Activated naive CD8-positive, alpha-beta T cell (primary cell): ENCODE data around the gene ADGRL3.
"Not testable (repeated sequence)": the region's sequence is repeated elsewhere in the genome, so short reads cannot be mapped to it uniquely, and the experiment has no call there.

ENCODE experiments used
- H3K27ac Mint-ChIP-seq: one replicate; pipeline ENCODE4 v1.8.0; 2021; ENCODE audit warnings: mixed read lengths
- H3K27me3 Mint-ChIP-seq: one replicate; pipeline ENCODE4 v1.8.0; 2021; ENCODE audit warnings: mixed read lengths
- H3K36me3 Mint-ChIP-seq: one replicate; pipeline ENCODE4 v1.8.0; 2021; ENCODE audit warnings: mixed read lengths
- H3K4me1 Mint-ChIP-seq: one replicate; pipeline ENCODE4 v1.8.0; 2021; ENCODE audit warnings: low read depth, mixed read lengths
- H3K4me3 Mint-ChIP-seq: one replicate; pipeline ENCODE4 v1.8.0; 2021; ENCODE audit warnings: mild to moderate bottlenecking, mixed read lengths
- H3K9me3 Mint-ChIP-seq: one replicate; pipeline ENCODE4 v1.8.0; 2021; ENCODE audit warnings: low read depth, mixed read lengths

ADGRL3 gene

DNA sequence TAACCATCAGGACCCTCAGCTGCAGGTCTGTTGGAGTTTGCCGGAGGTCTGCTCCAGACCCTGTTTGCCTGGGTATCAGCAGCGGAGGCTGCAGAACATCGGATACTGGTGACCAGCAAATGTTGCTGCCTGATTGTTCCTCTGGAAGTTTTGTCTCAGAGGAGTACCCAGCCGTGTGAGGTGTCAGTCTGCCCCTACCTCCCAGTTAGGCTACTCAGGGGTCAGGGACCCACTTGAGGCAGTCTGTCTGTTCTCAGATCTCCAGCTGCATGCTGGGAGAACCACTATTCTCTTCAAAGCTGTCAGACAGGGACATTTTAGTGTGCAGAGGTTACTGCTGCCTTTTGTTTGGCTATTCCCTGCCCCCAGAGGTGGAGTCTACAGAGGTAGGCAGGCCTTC, 559.8 kb downstream of the ADGRL3 start:
- H3K4me3 Mint-ChIP-seq, H3K27me3 Mint-ChIP-seq, H3K36me3 Mint-ChIP-seq, H3K4me1 Mint-ChIP-seq, H3K27ac Mint-ChIP-seq, H3K9me3 Mint-ChIP-seq: not testable (repeated sequence)

DNA sequence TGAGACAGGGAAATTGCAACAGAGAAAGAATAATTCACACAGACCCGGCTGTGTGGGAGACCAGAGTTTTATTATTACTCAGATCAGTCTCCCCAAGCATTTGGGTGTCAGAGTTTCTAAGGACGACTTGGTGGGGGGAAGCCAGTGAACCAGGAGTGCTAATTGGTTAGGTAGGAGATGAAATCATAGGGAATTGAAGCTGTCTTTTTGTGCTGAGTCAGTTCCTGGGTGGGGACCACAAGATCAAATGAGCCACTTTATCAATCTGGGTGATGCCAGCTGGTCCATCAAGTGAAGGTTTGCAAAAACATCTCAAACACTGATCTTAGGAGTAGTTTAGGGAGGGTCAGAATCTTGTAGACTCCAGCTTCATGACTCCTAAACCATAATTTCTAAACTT, 560.7 kb downstream of the ADGRL3 start:
- H3K27me3 Mint-ChIP-seq = no peaks in the 10 kb centered on the region
- no peaks in the 10 kb centered on the region for H3K9me3 Mint-ChIP-seq
- no peak overlapping the region for H3K27ac Mint-ChIP-seq
- H3K4me3 Mint-ChIP-seq = no peak overlapping the region
- H3K36me3 Mint-ChIP-seq = no peaks in the 10 kb centered on the region
- H3K4me1 Mint-ChIP-seq = no peaks in the 10 kb centered on the region

DNA sequence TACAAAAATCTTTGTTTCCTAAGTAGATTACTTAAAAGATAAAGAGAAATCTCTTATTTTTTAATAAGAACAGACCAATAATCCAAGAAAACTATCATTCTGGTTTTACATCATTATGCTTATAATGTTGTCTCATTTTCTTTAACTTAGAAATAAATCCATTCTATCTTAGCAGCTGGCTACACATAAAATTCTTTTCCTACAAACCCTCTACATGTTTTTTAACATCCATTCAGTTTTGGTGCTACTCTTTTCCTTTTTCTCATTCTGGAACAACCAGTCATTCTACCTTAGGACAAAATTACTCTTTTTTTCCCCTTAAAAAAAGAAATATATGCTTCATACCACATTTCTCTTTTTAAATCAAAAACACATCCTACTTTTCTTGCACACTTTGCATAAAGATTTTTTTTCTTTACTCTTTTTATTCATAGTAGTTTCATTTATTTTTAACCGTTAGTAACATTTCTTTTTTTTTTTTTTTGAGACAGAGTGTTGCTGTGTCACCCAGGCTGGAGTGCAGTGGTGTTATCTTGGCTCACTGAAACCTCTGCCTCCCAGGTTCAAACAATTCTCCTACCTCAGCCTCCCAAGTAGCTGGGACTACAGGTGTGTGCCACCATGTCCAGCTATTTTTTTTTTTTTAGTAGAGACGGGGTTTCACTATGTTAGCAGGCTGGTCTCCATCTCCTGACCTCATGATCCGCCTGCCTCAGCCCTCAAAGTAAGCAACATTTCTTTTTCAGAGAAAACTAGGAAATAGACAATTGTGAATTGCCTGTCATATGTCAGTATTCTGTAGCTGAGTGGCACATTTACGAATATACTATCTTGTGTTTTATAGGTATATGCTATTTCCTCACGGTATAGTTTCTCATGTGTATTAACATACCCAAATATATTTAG, 562.8 kb downstream of the ADGRL3 start:
- Mint-ChIP-seq H3K4me1 (no peaks in the 10 kb centered on the region), H3K27me3 (no peaks in the 10 kb centered on the region), H3K36me3 (no peaks in the 10 kb centered on the region), H3K27ac (no peak overlapping the region), H3K9me3 (no peaks in the 10 kb centered on the region), H3K4me3 (no peak overlapping the region)

DNA sequence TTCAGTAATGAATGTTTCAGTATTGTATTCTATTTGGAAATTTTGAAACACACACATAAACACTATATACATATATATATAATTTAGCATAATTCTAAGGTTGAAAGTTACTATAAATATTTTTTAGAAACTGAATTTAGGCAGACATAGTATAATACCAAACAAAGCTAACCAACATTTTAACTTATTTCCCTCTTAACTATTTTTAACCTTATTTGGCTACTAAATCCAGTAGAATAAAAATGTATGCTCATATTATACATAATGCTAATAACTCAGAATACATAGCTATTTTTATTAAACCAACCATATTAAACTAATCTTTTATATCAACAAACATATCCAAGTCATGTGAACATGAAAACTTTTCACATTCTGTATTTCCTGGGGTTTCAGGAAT, 563.6 kb downstream of the ADGRL3 start:
- Mint-ChIP-seq H3K4me1 (no peaks in the 10 kb centered on the region), H3K36me3 (no peaks in the 10 kb centered on the region), H3K9me3 (no peaks in the 10 kb centered on the region), H3K4me3 (no peak overlapping the region), H3K27me3 (no peaks in the 10 kb centered on the region), H3K27ac (no peak overlapping the region)

DNA sequence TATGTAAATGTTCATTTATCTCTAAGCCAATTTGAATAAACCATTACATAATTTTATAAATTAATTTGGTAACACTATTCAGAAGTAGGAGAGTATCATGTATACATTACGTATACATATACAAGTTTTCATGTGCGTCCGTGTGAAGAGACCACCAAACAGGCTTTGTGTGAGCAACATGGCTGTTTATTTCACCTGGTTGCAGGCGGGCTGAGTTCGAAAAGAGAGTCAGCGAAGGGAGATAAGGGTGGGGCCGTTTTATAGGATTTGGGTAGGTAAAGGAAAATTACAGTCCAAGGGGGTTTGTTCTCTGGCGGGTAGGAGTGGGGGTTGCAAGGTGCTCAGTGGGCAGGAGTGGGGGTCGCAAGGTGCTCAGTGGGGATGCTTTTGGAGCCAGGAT, 564.0 kb downstream of the ADGRL3 start:
- not testable (repeated sequence) for H3K4me3 Mint-ChIP-seq, H3K27me3 Mint-ChIP-seq, H3K36me3 Mint-ChIP-seq, H3K9me3 Mint-ChIP-seq, H3K27ac Mint-ChIP-seq, H3K4me1 Mint-ChIP-seq

DNA sequence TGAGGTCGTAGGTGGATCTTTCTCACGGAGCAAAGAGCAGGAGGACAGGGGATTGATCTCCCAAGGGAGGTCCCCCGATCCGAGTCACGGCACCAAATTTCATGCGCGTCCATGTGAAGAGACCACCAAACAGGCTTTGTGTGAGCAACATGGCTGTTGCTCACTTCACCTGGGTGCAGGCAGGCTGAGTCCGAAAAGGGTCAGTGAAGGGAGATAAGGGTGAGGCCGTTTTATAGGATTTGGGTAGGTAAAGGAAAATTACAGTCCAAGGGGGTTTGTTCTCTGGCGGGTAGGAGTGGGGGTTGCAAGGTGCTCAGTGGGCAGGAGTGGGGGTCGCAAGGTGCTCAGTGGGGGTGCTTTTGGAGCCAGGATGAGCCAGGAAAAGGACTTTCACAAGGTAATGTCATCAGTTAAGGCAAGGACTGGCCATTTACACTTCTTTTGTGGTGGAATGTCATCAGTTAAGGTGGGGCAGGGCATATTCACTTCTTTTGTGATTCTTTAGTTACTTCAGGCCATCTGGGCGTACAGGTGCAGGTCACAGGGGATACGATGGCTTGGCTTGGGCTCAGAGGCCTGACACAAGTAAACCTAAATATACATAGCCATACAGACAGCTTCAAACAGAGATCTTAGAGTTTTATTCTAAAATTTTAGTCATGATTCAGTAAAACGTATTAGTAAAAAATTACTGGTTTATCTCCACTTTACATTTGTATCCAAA, 569.5 kb downstream of the ADGRL3 start:
- H3K27me3 Mint-ChIP-seq, H3K9me3 Mint-ChIP-seq, H3K4me1 Mint-ChIP-seq, H3K4me3 Mint-ChIP-seq, H3K27ac Mint-ChIP-seq, H3K36me3 Mint-ChIP-seq: not testable (repeated sequence)

DNA sequence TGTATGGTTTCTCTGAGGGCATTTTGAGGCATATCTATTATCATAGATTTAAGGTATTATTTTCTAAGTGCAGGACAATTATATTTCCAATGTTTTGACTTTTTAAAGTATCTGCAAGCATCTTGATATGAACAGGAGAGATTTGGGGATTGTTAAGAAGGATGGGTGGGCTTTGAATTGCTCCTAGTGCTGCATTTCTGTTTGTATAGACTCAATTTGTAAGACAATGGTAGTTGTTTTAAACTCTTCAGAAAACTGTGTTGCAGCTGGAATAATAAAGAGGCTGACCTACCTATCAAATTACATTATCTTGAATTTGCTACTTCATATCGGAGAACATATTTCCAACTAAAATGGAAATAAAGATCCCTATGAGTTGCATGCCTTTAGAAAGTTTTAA, 570.3 kb downstream of the ADGRL3 start:
- H3K4me3 Mint-ChIP-seq = no peak overlapping the region

DNA sequence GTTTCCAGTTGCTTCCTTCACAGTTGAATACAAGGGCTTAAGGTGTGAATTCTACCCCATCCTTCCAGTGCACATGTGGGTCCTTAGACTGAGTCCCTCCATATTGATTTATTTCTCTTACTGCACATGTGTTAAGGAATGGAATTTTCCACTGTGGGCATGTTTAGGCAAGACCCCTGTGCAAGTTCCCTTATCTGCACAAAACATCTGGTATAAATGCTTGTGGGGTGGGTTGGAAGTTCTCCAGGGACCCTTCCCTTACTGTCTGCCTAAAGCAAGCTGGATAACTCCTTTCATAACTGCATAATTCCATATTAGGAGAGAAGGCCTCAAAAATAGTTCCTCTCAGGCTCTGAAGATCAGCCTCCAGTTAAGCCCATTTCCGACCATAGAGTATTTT, 570.9 kb downstream of the ADGRL3 start:
- no peak overlapping the region for H3K4me3 Mint-ChIP-seq
- H3K9me3 Mint-ChIP-seq = no peaks in the 10 kb centered on the region
- no peaks in the 10 kb centered on the region for H3K4me1 Mint-ChIP-seq
- H3K27me3 Mint-ChIP-seq = no peaks in the 10 kb centered on the region
- no peak overlapping the region for H3K27ac Mint-ChIP-seq
- no peaks in the 10 kb centered on the region for H3K36me3 Mint-ChIP-seq

More for the DNA sequence above, 570.3 kb downstream of the ADGRL3 start:
- Mint-ChIP-seq H3K9me3 (no peaks in the 10 kb centered on the region), H3K27ac (no peak overlapping the region), H3K4me1 (no peaks in the 10 kb centered on the region), H3K36me3 (no peaks in the 10 kb centered on the region), H3K27me3 (no peaks in the 10 kb centered on the region)

DNA sequence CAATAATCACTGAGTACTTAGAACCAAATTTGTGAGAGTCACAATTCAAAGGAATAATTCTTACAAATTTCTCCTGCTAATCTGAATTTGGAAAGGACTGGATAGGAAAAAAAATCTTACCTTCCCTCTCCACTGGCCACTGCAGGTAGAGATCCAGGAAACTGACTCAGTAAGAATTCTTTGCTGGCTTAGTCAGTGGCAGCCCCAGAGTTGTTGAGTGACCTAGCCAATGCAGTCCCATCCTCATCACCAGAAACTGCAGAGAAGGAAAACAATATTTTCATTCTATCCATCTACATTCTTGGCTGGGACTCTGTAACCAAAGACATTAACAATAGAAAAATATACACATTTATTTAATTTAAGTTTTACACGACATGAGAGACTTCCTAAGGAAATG, 572.0 kb downstream of the ADGRL3 start:
- no peaks in the 10 kb centered on the region for H3K27me3 Mint-ChIP-seq
- H3K36me3 Mint-ChIP-seq = no peaks in the 10 kb centered on the region
- no peaks in the 10 kb centered on the region for H3K9me3 Mint-ChIP-seq

DNA sequence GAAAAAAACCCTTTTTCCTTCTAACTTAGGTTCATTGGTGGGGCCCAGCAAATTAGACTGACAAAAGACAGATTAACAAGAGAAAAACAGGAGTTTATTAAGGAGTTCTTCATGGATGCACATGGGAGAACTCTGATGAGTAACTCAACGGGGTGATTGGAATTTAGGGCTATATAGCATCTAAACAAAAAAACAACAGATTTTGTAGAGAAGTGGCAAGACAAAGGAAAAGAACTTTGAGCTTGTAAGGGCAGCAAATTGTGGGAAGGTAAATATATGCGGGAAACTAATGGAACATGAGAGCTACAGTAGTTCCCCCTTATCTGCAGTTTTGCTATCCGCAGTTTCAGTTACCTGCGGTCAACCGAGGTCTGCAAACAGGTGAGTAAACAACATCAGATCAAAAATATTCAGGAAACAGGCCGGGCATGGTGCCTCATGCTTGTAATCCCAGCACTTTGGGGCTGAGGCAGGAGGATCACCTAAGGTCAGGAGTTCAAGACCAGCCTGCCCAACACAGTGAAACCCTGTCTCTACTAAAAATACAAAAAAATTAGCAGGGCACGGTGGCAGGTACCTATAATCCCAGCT, 573.6 kb downstream of the ADGRL3 start:
- Mint-ChIP-seq H3K27me3 (no peaks in the 10 kb centered on the region), H3K4me3 (no peak overlapping the region), H3K4me1 (no peaks in the 10 kb centered on the region), H3K27ac (no peak overlapping the region), H3K36me3 (no peaks in the 10 kb centered on the region), H3K9me3 (no peaks in the 10 kb centered on the region)

More for the DNA sequence above, 572.0 kb downstream of the ADGRL3 start:
- no peak overlapping the region for H3K4me3 Mint-ChIP-seq
- no peaks in the 10 kb centered on the region for H3K4me1 Mint-ChIP-seq
- no peak overlapping the region for H3K27ac Mint-ChIP-seq

DNA sequence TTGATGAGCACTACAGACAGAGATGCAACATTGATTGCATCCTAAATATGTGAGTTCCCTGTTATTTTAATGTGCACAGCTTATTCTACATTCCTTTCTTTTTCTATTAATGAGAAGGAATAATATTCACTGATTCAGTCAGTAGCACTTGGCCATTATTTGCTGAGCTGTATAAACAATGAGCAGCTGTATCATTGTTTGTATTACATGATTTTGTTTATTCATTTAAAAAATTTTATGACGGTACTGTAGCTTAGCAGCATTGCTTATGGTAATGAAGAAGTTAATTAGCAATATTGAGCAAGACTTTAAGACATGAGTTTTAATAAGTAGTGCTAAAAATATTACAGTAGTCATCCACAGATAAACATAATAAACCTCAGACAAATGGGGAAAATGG, 582.0 kb downstream of the ADGRL3 start:
- Mint-ChIP-seq H3K4me1 (no peaks in the 10 kb centered on the region), H3K27ac (no peak overlapping the region), H3K27me3 (no peaks in the 10 kb centered on the region), H3K36me3 (no peaks in the 10 kb centered on the region), H3K4me3 (no peak overlapping the region), H3K9me3 (peaks cover 3% of the 10 kb centered on the region)

DNA sequence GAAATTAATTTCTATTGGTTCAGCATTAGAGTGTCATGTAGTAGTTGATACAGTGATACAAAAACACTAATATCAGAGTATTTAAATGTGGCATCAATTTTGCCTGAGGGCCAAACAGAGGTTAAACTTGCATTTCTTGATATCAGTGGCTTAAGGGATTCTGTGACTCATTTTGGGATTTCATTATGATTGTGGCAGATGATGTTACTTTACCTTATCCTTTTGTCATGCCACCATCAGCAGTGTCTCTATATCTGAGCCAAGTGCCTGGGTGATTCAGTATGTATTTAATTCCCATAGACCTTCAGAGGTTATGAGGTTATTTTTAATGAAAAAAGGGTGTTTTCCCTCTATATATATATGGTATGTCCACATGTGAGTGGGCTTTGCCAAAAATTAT, 582.9 kb downstream of the ADGRL3 start:
- H3K27ac Mint-ChIP-seq = no peak overlapping the region
- H3K4me1 Mint-ChIP-seq = no peaks in the 10 kb centered on the region
- no peaks in the 10 kb centered on the region for H3K36me3 Mint-ChIP-seq
- H3K27me3 Mint-ChIP-seq = no peaks in the 10 kb centered on the region
- peaks cover 3% of the 10 kb centered on the region for H3K9me3 Mint-ChIP-seq
- H3K4me3 Mint-ChIP-seq = no peak overlapping the region

DNA sequence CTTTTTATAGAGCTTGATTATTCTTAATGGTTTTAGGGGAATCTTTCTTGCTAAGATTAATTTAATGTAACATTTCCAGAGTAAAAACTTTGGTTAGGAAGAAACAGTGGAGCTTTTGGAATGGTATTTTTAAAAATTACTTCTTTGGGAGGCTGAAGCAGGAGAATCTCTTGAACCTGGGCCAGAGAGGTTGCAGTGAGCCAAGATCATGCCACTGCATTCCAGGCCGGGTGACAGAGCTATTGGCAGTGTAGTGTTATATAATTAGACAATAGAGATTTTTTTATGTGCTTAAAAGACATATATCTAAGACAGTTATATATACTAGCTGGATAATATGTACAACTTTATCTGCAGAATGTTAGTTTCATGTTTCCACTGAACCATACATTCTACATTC, 585.6 kb downstream of the ADGRL3 start:
- Mint-ChIP-seq H3K27me3 (no peaks in the 10 kb centered on the region), H3K36me3 (no peaks in the 10 kb centered on the region), H3K4me3 (no peak overlapping the region), H3K4me1 (no peaks in the 10 kb centered on the region), H3K9me3 (peaks cover 3% of the 10 kb centered on the region), H3K27ac (no peak overlapping the region)

DNA sequence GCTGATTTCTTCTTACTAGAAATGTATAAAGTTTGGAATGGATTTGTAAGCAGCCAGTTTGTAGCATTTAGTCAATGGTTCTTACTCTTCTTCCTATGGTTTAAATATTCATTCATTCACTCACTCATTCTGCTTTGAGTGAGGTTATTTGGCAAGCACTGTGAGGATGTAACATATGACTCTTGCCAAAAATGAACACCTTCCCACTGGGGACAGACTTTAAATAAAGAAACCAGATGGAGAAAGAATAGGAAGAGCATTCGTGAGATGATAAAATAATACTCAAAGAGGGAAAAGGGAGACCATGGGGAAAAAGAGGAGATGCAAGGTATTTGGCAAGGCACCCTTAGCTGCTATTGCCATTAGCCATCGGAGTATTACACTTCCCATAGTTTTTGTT, 586.1 kb downstream of the ADGRL3 start:
- H3K27ac Mint-ChIP-seq = no peak overlapping the region
- no peaks in the 10 kb centered on the region for H3K27me3 Mint-ChIP-seq
- H3K4me3 Mint-ChIP-seq = no peak overlapping the region
- H3K36me3 Mint-ChIP-seq = no peaks in the 10 kb centered on the region
- no peaks in the 10 kb centered on the region for H3K4me1 Mint-ChIP-seq
- peaks cover 3% of the 10 kb centered on the region for H3K9me3 Mint-ChIP-seq

DNA sequence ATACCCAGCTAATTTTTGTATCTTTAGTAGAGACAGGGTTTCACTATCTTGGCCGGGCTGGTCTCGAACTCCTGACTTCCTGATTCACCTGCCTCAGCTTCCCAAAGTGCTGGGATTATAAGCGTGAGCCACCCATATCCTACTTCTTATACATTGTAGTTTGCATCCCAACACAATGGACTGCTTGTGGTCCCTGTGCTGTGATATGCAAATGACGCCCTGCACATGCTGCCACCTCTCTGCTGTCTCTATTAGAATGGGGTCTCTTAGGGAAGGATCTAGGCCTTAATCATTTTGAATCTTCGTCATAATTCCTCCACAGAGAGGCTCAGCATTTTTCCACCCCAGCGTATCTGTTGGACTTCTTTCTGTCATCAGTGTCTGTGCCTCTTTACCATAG, 595.9 kb downstream of the ADGRL3 start:
- H3K27ac Mint-ChIP-seq = no peak overlapping the region
- no peaks in the 10 kb centered on the region for H3K4me1 Mint-ChIP-seq
- no peaks in the 10 kb centered on the region for H3K36me3 Mint-ChIP-seq
- peaks cover 11% of the 10 kb centered on the region for H3K9me3 Mint-ChIP-seq
- no peak overlapping the region for H3K4me3 Mint-ChIP-seq
- H3K27me3 Mint-ChIP-seq = no peaks in the 10 kb centered on the region
